ENCODE results near the gene D2HGDH.
A peak's percentile ranks its signal among the peaks of the same experiment; 100 is the strongest.

The D2HGDH gene

DNA sequence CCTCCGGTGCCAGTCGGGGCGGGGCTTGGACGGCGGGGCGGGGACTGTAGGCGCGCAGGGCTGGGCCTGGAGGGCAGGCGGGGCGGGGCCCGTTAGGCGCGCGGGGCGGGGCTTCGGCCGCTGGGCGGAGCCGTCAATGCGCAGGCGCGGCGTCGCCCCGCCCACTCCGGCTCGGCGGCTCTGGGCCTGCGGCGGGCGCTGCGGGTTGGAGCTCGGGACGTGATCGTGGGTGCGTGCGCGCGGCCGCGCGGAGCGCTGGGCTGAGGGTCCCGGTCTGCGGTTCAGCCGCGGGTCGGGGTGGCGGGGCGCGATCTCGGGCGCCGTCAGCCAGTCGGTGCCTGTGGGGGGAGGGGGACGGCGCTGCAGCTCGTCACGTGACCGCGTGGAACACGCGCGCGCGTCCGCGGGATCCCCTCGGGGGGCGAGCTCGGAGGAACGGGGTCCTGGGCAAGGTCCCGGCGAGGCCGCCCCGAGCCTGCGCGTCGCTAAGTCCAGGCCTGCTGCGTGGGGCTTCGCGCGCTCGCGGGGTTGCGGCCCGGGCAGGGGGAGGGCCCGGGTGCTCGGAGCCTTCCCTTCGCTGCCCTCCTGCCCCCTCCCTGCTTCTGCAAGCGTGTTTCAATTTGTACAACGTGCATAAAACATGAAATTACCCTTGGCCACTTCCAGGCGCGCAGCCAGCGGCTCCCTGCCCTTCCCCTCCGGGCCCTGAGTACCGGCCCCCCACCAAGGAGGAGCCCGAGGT lies at the start of gene D2HGDH:
Gene D2HGDH, plus strand, starts transcription at position 164 of the 742 bp plus-strand sequence. CDS start 595 bp downstream, outside the sequence.
- DNase-seq: peak; percentile 77 to 96

DNA sequence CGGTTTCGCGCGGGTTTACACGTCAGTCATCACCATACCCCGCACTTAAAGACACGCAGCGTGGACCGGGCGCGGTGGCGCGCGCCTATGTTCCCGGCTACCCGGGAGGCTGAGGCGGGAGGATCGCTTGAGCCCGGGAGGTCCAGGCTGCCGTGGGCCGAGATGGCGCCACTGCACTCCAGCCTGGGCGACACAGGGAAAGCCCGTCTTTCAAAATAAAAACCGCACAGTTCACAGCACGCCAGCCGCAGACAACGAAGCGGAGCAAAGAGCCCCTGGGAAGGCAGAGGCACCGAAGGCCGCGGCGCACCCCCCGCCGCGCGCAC lies 48.1 kb upstream of the D2HGDH start:
- DNase-seq: no peak

GRCh38 chr2:241686650-241687425 lies 47.6 kb upstream of the D2HGDH start, which contains the start of gene DTYMK:
DTYMK (minus strand) TSS chr2:241686815; CDS start chr2:241686783, 32 bp downstream.
- DNase-seq: peak; percentile 96 to 97

DNA sequence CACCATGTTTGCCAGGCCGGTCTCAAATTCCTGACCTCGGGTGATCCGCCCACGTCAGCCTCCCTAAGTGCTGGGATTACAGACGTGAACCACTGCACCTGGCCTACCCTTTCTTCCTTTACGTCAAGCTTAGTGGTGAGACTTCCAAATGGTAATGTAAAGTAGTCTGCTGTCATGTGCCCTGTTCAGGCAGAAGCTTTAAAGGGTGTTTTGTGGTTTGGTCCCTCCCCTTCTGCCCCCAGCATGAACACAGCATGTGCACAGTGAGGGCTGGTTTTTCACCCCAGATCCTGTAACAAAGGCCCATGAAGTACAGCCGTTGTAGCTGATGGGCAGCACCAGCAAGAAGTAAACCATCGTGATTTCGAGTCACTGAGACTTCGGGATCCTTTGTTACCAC lies 45.1 kb upstream of the D2HGDH start:
- DNase-seq: no peak

DNA sequence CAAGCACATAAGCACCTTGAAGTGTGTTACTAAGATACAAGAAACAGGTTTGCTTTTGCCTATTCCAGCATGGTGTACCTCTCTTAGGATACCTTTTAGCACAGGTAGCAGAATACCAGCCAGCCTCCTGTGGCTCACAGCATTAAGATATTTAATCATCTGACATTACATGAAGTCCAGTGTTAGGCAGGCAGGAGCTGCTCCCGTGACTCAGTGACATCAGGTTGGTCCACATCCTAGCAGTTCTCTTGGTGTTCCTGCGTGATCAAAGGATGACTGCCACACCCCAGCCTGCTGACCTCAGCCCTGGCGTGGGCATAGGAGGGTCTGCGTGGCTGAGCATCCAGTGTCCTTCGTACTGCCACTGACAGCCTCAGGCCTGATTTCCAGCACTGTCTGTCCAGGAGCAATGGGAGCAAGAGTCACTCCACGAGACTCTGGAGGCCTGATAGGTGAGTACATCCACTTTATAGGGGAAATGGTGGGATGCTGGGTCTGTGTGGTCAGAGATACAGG lies 44.2 kb upstream of the D2HGDH start:
- no peak for DNase-seq

DNA sequence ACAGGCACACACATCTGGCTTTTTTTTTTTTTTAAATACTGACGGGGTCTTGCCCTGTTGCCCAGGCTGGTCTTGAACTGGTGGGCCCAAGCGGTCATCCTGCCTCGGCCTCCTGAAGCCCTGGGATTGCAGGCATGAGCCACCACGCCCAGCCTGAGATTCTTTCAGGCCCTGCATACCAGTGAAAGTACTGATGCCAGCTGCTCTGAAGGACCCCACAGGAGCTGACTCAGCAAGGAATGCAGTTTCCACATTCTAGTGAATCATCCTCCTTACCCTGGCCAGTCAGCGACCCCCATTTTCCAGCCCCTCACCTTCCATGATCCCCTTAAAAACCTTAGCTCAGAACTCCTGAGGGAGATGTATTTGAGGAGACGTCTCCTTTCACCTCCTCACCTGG lies 42.0 kb upstream of the D2HGDH start:
- no peak for DNase-seq

DNA sequence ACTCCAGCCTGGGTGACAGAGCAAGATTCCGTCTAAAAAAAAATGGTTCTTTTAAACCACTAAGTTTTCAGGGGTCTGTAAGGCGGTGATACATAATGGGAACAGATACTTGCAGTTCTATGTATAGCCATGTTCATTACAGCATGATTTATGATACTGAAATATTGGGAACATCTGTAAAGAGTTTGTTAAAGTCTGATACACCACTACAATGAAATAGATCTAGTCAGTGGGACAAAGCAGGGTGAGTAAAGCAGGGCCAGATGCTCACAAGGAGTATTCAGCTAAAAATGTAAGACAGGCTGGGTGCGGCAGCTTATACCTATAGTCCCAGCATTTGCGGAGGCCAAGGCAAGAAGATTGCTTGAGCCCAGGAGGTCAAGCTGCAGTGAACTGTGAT lies 38.8 kb upstream of the D2HGDH start:
- no peak for DNase-seq

- no peak for DNase-seq
Measured at GRCh38 chr2:241701149-241701398, 33.4 kb upstream of the D2HGDH start.

GRCh38 chr2:241701399-241702154 lies 32.9 kb upstream of the D2HGDH start, which contains the start of gene ING5:
ING5 (plus strand) TSS chr2:241702039; CDS start chr2:241702066, 27 bp downstream.
- peak; percentile 90 to 95 for DNase-seq

GRCh38 chr2:241702155-241703031 lies 32.0 kb upstream of the D2HGDH start:
- DNase-seq: peak; percentile 67 to 86

DNA sequence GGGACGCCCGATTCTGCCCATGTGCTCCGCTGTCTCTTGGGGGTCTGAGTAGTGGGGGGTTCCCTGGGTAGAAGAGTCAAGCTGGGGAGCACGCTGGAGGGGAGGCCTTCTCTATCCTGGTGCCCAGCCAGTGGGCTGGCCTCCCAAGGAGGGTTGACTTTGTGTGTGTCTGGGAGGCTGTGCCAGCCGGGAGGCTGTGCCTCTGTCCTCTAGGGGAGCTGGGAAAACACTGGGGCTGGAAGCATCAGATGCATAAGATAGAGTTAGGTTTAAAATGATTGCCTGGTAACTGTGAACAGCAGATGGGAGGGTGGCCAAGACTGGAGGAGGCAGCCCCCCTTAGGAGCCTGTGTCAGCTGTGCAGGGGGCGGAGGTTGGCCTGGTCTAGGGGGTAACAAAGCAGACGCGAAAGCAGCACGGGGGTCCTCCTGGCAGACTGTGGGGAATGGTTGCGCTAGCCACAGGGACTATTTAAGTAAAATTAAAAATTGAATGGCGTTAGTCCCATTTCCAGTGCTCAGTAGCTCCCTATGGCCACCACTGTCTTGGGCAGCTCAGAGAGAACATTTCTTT lies 31.3 kb upstream of the D2HGDH start:
- DNase-seq: no peak

GRCh38 chr2:241706537-241706936 lies 27.9 kb upstream of the D2HGDH start:
- DNase-seq: no peak

GRCh38 chr2:241708879-241709278 lies 25.6 kb upstream of the D2HGDH start:
- DNase-seq: no peak

GRCh38 chr2:241719093-241719492 lies 15.3 kb upstream of the D2HGDH start:
- no peak for DNase-seq

DNA sequence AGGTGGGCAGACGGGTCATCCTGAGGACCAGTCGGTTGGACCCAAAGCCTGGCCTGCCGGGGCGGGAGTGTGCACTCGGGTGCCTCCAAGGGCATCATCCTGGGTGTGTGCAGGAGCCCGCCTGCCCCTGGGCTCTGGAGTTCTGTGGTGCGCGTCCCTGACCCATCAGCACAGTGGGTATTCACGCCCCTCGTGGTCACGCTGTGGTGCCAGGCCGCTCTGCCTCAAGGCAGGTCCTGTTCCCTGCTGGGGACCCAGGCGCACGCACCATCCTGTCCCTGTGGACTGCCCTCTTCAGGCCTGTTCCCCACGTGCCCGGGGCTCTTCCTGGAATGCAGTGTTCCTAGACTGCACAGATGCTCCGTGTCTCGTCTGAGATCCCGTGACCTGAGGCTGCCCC lies 14.3 kb upstream of the D2HGDH start:
- no peak for DNase-seq

- no peak for DNase-seq
Measured at GRCh38 chr2:241720560-241720959, 13.9 kb upstream of the D2HGDH start.

DNA sequence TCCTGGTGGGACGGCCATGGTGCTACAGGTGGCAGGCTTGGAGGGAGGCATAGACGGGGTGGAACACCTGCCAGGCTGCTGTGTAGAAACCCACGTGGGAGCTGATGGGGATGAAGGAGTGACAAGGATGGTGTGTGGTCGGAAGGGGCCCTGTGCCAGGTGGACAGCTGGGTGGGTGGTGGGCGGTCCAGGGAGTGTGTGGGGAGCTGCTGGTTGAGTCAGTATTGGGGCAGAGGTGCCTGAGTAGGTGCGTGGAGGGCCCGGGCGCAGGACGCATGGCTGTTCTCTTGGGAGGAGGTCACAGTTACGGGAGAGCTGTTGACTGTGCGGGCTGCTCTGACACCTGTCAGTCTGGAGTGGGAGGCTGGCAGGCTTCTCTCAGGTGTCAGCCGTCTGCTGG lies 12.6 kb upstream of the D2HGDH start:
- DNase-seq: no peak

GRCh38 chr2:241722896-241723454 lies 11.5 kb upstream of the D2HGDH start:
- DNase-seq: no peak

DNA sequence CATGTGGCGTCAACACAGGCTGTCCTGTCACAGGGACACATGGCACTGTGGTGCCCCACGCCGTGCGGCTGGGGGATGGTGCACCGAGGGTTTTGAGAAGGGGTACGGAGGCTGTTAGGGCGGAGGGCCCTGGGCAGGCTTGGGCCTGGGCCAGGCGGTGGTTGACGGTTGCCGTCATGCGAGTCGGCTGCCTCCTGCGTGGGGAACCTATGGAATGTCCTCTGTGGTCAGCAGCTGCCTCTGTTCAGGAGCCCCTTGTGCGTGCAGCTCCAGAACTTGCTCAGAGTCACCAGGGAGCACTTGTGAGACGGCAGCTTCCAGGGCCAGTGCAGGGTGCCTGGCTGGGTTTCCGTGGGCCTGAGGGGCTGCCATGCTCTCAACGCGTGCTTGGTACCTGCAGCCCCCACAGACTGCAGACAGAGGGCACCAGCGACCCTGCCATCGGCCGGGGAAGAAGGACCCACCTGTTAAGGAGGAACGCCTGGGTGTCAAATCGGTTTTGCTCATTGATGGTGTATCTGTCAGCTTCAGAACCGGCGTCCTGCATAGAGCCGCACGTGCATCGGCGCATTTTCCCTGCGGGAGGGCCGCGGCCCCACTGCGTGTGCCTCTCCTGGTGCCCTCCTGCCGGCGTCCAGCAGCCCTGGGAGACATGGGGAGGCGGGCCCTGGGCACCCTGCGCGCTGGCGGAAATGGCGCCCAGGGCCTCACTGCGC lies 10.0 kb upstream of the D2HGDH start:
- no peak for DNase-seq

DNA sequence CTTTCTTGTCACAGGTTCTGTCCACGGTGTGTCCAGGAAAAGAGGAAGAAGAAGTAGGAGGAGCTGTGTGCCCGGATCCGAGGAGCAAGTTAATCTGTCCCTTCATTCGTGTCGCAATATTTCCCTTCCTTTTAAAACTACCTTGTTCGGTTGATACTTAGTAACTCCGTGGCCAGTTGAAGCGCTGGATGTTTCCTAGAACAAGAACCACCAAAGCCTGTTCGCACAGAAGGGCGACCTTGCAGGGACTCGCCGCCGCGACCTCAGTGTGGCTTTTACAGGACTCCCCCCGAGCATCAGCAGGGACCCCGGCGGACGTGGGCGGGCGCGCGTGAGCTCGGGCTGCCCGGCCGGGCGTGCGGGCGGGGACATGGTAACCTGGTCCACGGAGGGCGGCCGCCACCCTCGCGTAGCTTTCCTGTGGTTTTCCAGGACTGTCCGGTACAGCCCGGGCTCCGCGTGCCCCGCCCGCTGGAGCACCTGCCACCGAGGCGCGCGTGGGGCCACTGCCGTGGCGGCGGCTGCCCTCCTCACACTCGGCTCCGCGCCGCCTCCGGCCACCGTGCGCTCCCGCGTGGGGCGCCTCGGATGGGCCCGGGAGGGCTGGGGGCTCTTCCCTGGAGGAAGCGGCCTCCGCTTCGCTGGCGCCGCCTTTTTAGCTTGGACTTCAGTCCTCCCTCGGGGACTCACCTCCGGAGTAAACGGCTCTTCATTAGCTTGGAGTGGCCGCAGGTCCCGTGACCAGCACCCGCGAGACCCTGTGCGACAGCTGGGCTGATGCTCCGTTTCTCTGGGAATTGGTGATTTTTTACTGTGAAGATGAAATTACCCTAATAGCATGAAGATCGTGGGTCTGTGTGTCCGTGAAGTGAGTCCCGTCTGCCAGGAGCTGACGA lies 9.2 kb upstream of the D2HGDH start:
- no peak for DNase-seq
